ENCODE measurements around the gene MUC12. TPM values are rescaled to one million over a fixed set of nuclear protein-coding genes. Genes with fewer than 3 reads are reported as not detected.

Gene MUC12
- total RNA-seq, 6 experiments from 2014 or later: 0.91 to 2.3 (median 1.6) TPM

DNA sequence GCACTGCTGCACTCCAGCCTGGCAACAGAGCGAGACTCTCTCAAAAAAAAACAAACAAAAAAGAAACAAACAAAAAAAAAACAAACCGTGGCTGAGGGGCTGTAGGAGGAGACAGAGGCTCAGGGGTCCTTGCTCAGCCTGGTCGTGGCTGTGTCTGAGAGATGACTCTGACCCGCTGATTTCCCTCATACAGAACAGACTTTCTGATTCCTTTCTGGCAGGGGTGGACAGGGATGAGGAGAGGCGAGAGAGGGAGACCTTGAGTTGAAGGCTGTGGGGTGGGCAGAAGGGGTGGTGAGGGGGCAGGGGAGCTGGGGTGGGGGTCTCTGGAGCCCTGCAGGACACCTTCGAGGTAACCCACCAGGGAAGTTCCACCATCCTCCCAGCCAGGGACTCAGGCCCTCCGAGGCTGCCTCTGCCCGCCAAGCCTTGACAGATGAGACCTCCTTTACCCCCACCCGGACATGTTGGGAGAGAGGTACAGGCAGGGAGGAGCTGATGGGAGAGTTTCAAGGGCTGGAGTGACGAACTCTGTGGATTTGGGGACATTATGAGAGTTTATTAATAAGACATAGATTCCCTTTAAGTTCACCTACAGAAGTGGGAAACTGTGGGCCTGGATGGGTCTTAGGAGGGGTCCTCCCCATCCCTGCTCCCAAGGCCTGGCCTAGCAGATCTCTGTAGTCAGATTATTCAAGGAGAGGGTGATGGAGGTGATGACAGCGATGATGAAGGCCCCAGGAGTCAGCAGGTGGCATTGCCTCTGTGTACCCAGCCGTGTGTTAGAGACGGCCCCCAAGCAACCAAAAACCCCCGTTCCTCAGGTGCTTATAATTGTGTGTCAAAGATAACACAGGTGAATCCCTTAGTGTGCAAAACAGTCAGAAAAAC, 2.0 kb downstream of the MUC12 start:
- H3K4me3 Mint-ChIP-seq: no peak overlapping the region
- peaks cover 6% of the 10 kb centered on the region for H3K9me3 Mint-ChIP-seq
- TF ChIP-seq CTCF (IDR thresholded peaks at IDR 0.05): no peak
- no peak overlapping the region for H3K27ac Mint-ChIP-seq
- no peaks in the 10 kb centered on the region for H3K4me1 Mint-ChIP-seq (ENCODE audit: low read depth)
- H3K27me3 Mint-ChIP-seq (ENCODE audit: insufficient read depth): peaks cover 48% of the 10 kb centered on the region
- DNase-seq: no peak
- H3K36me3 Mint-ChIP-seq (ENCODE audit: low read depth): no peaks in the 10 kb centered on the region

- Mint-ChIP-seq H3K4me1 (ENCODE audit: low read depth) (no peaks in the 10 kb centered on the region), H3K4me3 (no peak overlapping the region), H3K27ac (no peak overlapping the region), H3K27me3 (ENCODE audit: insufficient read depth) (peaks cover 44% of the 10 kb centered on the region), H3K36me3 (ENCODE audit: low read depth) (no peaks in the 10 kb centered on the region), H3K9me3 (peaks cover 6% of the 10 kb centered on the region)
- no peak for DNase-seq
- TF ChIP-seq CTCF (IDR thresholded peaks at IDR 0.05): no peak
Observed at GRCh38 chr7:100972002-100972347, 2.6 kb downstream of the MUC12 start.

GRCh38 chr7:100974021-100974420, 4.7 kb downstream of the MUC12 start:
- H3K27me3 Mint-ChIP-seq (ENCODE audit: insufficient read depth): peaks cover 28% of the 10 kb centered on the region
- no peaks in the 10 kb centered on the region for H3K36me3 Mint-ChIP-seq (ENCODE audit: low read depth)
- peaks cover 6% of the 10 kb centered on the region for H3K9me3 Mint-ChIP-seq
- peak; percentile 43 for DNase-seq
- no peak for TF ChIP-seq CTCF (IDR thresholded peaks at IDR 0.05)
- H3K27ac Mint-ChIP-seq: no peak overlapping the region
- no peaks in the 10 kb centered on the region for H3K4me1 Mint-ChIP-seq (ENCODE audit: low read depth)
- no peak overlapping the region for H3K4me3 Mint-ChIP-seq

- no peak overlapping the region for H3K27ac Mint-ChIP-seq
- H3K9me3 Mint-ChIP-seq: peaks cover 6% of the 10 kb centered on the region
- H3K27me3 Mint-ChIP-seq (ENCODE audit: insufficient read depth): peaks cover 21% of the 10 kb centered on the region
- no peak overlapping the region for H3K4me3 Mint-ChIP-seq
- no peak for TF ChIP-seq CTCF (IDR thresholded peaks at IDR 0.05)
- H3K36me3 Mint-ChIP-seq (ENCODE audit: low read depth): no peaks in the 10 kb centered on the region
- H3K4me1 Mint-ChIP-seq (ENCODE audit: low read depth): no peaks in the 10 kb centered on the region
- DNase-seq: no peak
Observed at GRCh38 chr7:100975371-100975821, 6.0 kb downstream of the MUC12 start.

DNA sequence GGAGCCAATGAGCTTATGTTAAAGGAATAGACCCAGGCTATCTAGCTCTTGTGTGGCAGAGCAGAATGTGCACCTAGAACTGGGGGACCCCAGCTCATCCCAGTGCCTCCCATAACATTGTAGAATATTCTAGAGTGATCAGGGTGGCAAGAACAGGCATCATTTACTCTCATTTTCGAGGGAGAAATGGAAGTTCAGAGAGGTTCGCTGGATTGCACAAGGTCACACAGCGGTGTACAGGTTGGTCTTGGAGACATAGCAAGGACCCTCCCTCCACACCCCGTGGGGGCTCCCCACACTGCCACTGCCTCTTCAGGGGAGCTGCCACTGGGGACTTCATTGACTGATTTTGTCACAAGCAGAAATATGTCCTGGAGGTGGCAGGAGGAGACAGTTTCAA, 8.9 kb downstream of the MUC12 start:
- H3K27me3 Mint-ChIP-seq (ENCODE audit: insufficient read depth): peaks cover 8% of the 10 kb centered on the region
- H3K4me3 Mint-ChIP-seq: no peak overlapping the region
- TF ChIP-seq CTCF (IDR thresholded peaks at IDR 0.05): no peak
- peaks cover 6% of the 10 kb centered on the region for H3K9me3 Mint-ChIP-seq
- no peaks in the 10 kb centered on the region for H3K4me1 Mint-ChIP-seq (ENCODE audit: low read depth)
- H3K27ac Mint-ChIP-seq: no peak overlapping the region
- no peak for DNase-seq
- H3K36me3 Mint-ChIP-seq (ENCODE audit: low read depth): no peaks in the 10 kb centered on the region
